OCI-LY7 (cell line): ENCODE data around the gene ACSS2.

ENCODE experiments used
- EZH2phosphoT487 ChIP-seq: fragments of 200-600 bp; sonication (generic); IDR thresholded peaks from 2 replicates; pipeline ENCODE4 v1.6.1; 2018; ENCODE audit warnings: low read depth, borderline replicate concordance, mild to moderate bottlenecking, mixed run types, antibody characterized with exemption, low read length, moderate library complexity, mixed read lengths
- TF ChIP-seq, protein P1 (sequence below): fragments of 200-600 bp; sonication (generic); conservative IDR thresholded peaks from 2 replicates; pipeline ENCODE4 v1.5.1; 2014; ENCODE audit warnings: mild to moderate bottlenecking, antibody characterized with exemption, low read length, moderate library complexity, mixed read lengths

DNA sequence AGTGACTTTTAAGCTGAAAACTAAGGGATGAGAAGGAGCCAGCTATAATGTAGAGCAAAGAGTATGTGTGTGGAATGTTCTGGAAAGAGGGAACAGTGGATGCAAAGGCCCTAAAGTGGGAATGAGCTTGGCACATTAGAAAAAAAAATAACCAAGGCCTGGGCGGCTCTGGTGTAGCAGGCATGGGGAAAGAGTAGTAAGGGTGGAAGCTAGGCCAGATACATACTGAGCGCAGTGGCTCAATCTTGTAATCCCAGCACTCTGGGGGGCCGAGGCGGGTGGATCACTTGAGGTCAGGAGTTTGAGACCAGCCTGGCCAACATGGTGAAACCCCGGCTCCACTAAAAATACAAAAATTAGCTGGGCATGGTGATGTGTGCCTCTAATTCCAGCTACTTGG, 12.2 kb upstream of the ACSS2 start:
- no peak for TF ChIP-seq EZH2phosphoT487
- TF ChIP-seq, protein P1, sequence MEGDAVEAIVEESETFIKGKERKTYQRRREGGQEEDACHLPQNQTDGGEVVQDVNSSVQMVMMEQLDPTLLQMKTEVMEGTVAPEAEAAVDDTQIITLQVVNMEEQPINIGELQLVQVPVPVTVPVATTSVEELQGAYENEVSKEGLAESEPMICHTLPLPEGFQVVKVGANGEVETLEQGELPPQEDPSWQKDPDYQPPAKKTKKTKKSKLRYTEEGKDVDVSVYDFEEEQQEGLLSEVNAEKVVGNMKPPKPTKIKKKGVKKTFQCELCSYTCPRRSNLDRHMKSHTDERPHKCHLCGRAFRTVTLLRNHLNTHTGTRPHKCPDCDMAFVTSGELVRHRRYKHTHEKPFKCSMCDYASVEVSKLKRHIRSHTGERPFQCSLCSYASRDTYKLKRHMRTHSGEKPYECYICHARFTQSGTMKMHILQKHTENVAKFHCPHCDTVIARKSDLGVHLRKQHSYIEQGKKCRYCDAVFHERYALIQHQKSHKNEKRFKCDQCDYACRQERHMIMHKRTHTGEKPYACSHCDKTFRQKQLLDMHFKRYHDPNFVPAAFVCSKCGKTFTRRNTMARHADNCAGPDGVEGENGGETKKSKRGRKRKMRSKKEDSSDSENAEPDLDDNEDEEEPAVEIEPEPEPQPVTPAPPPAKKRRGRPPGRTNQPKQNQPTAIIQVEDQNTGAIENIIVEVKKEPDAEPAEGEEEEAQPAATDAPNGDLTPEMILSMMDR: no peak
